ENCODE measurements around the gene KIF26B. TPM values are rescaled to one million over a fixed set of nuclear protein-coding genes. Genes with fewer than 3 reads are reported as not detected.

The KIF26B gene
- total RNA-seq, 3 donors from 2014 or later = 0.14 to 3.2 (median 0.39) TPM

DNA sequence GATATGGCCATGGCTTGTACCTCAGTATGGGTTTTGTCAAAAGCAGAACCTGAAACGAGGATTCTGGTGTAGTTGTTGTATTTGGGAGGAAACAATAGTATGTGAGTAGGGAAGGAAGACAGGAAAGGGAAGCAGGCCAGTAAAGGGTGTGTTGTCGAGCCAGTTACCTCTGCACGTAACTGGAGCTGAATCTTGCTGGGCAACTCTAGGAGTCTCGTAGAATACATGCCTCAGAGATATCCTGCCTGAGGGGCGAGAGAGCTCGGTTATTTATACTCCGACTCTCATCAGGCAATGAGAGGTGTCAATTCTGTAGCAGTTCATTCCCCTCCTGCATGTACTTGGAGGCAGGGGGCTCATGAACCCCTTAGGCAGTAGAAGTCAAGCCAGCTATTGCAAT lies 45.9 kb upstream of the KIF26B start:
- Histone ChIP-seq H3K4me3 (no peak overlapping the region), H3K9me3 (no peaks in the 10 kb centered on the region), H3K36me3 (ENCODE audit: low read depth) (no peaks in the 10 kb centered on the region), H3K4me1 (ENCODE audit: low read depth) (peaks cover 2% of the 10 kb centered on the region)
- intact Hi-C loops (cut with DNase I, micrococcal nuclease) = no loop called here
- no peak for DNase-seq
- no peak for ATAC-seq
- TF ChIP-seq, protein P1, sequence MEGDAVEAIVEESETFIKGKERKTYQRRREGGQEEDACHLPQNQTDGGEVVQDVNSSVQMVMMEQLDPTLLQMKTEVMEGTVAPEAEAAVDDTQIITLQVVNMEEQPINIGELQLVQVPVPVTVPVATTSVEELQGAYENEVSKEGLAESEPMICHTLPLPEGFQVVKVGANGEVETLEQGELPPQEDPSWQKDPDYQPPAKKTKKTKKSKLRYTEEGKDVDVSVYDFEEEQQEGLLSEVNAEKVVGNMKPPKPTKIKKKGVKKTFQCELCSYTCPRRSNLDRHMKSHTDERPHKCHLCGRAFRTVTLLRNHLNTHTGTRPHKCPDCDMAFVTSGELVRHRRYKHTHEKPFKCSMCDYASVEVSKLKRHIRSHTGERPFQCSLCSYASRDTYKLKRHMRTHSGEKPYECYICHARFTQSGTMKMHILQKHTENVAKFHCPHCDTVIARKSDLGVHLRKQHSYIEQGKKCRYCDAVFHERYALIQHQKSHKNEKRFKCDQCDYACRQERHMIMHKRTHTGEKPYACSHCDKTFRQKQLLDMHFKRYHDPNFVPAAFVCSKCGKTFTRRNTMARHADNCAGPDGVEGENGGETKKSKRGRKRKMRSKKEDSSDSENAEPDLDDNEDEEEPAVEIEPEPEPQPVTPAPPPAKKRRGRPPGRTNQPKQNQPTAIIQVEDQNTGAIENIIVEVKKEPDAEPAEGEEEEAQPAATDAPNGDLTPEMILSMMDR (IDR thresholded peaks at IDR 0.05) = no peak

DNA sequence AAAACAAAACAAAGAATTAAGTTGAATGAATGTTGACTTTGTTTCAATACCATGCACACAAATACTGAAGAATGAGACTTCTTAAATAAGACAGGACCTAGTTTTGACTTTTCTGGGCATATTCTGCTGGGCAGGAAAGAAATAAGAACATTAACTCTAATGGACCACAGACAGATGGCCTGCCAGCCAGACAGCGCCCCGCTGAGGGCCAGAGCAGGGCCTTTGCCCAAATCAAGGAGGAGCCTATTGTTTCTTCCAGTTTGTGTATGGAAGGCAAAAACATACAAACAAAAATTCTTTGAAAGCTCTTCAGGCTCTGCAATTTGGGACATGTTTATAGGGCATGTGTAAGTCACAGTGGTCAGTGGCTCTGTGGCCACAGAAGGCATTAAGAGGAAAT lies 44.4 kb upstream of the KIF26B start:
- ATAC-seq = no peak
- no peak for DNase-seq
- H3K9me3 ChIP-seq = no peaks in the 10 kb centered on the region
- peaks cover 2% of the 10 kb centered on the region for H3K4me1 ChIP-seq (ENCODE audit: low read depth)
- TF ChIP-seq, protein P1 (IDR thresholded peaks at IDR 0.05) = no peak
- H3K36me3 ChIP-seq (ENCODE audit: low read depth) = no peaks in the 10 kb centered on the region
- intact Hi-C loops (cut with DNase I, micrococcal nuclease) = no loop called here
- H3K4me3 ChIP-seq = no peak overlapping the region

DNA sequence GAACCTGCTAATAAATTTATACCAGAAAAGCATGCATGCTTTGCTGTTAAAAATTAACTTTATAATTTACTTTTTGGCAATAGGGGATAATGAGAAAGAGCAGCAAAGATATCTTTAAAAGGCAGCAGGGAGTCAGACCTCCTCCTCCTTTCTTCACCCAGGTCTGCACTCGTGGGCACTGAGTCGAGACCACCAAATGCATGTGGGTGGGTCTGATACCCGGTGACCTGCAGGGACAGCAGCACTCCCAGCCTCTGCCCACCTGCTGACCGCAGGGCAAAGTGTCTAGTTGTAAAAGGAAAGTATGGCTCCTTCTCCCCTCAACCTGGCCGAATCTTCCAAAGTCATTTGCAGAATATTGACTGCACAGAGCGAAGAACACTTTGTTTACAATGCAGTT lies 43.7 kb upstream of the KIF26B start:
- Histone ChIP-seq H3K4me1 (ENCODE audit: low read depth) (peaks cover 2% of the 10 kb centered on the region), H3K4me3 (no peak overlapping the region), H3K36me3 (ENCODE audit: low read depth) (no peaks in the 10 kb centered on the region), H3K9me3 (no peaks in the 10 kb centered on the region)
- TF ChIP-seq, protein P1 (IDR thresholded peaks at IDR 0.05) = no peak
- ATAC-seq = no peak
- intact Hi-C loops (cut with DNase I, micrococcal nuclease) = no loop called here
- no peak for DNase-seq

DNA sequence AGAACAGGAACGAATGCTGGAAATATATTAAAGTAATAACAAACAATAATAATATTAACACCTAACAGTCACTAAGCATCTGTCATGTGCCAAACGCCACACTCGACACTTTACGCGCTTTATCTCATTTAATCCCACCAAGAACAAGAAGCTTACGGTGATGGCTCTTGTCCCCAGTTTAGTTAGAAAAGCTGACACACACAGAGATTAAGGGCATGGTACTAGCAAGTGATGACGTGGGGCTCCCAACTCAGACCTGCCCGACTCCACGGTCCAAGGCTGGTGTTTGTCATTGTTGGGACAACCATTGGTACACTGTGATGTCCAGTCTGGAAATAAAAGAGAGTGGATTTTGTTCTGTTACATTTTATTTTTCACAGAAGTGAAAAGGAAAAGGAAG lies 41.1 kb upstream of the KIF26B start:
- Histone ChIP-seq H3K4me1 (ENCODE audit: low read depth) (peaks cover 2% of the 10 kb centered on the region), H3K9me3 (no peaks in the 10 kb centered on the region), H3K36me3 (ENCODE audit: low read depth) (no peaks in the 10 kb centered on the region), H3K4me3 (no peak overlapping the region)
- intact Hi-C loops (cut with DNase I, micrococcal nuclease) = no loop called here
- ATAC-seq (no peak), DNase-seq (no peak)
- TF ChIP-seq, protein P1 (IDR thresholded peaks at IDR 0.05) = no peak

DNA sequence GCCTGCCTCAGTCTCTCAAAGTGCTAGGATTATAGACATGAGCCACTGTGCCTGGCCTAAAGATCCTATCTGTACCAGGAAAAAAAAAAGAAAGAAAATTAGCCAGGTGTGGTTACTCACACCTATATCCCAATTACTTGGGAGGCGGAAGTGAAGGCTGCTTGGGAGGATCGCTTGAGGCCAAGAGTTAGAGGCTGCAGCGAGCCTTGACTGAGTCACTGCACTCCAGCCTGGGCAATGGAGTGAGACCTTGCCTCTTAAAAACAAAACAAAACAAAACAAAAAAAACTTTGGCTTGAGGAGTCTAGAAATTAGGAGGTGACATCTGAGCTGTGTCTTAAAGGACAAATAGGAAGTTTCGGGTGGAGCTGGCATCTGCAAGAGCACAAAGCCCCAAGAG lies 38.7 kb upstream of the KIF26B start:
- DNase-seq (no peak), ATAC-seq (no peak)
- intact Hi-C loops (cut with DNase I, micrococcal nuclease) = no loop called here
- H3K4me1 ChIP-seq (ENCODE audit: low read depth) = peaks cover under 1% of the 10 kb centered on the region
- H3K9me3 ChIP-seq = no peaks in the 10 kb centered on the region
- no peaks in the 10 kb centered on the region for H3K36me3 ChIP-seq (ENCODE audit: low read depth)
- TF ChIP-seq, protein P1 (IDR thresholded peaks at IDR 0.05) = no peak
- H3K4me3 ChIP-seq = no peak overlapping the region

DNA sequence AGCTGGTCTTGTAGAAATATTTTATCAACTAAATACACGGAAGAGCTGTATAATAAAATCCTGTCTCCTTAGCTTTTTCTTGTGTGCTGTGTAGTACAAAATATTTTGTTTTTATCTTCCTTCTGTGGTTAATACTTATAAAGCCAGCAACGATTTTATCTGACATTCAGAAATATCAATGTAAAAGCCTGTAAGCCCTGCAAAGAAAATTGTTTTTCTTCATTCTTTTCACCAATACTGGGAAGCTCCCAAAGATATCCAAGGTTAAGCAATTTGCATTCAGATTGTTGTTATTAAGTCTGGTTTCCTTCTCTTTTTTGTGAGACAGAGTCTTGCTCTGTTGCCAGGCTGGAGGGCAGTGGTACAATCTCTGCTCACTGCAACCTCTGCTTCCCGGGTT lies 38.0 kb upstream of the KIF26B start:
- TF ChIP-seq, protein P1 (IDR thresholded peaks at IDR 0.05) = no peak
- intact Hi-C loops (cut with DNase I, micrococcal nuclease) = no loop called here
- ATAC-seq = no peak
- DNase-seq = no peak
- H3K4me1 ChIP-seq (ENCODE audit: low read depth) = no peaks in the 10 kb centered on the region
- H3K9me3 ChIP-seq = no peaks in the 10 kb centered on the region
- H3K36me3 ChIP-seq (ENCODE audit: low read depth) = no peaks in the 10 kb centered on the region
- no peak overlapping the region for H3K4me3 ChIP-seq
